GM18951 (cell line): Measurements from ENCODE around the gene ARHGEF4.

Experiments used
- POLR2A ChIP-seq: IDR thresholded peaks from 4 replicates; pipeline ENCODE4 v1.6.1; 2011; ENCODE audit warnings: mild to moderate bottlenecking; ENCODE audit not compliant: insufficient read length, insufficient read depth; ENCODE audit errors: extremely low read depth
- in situ Hi-C: fragments of 300-500 bp; cut with MboI; formaldehyde crosslinking; loops from one replicate; pipeline ENCODE4 v1.12.0; 2022; ENCODE audit warnings: low sequenced_read_pairs, mixed read lengths, inconsistent platforms; ENCODE audit not compliant: unreplicated experiment

The ARHGEF4 gene

DNA sequence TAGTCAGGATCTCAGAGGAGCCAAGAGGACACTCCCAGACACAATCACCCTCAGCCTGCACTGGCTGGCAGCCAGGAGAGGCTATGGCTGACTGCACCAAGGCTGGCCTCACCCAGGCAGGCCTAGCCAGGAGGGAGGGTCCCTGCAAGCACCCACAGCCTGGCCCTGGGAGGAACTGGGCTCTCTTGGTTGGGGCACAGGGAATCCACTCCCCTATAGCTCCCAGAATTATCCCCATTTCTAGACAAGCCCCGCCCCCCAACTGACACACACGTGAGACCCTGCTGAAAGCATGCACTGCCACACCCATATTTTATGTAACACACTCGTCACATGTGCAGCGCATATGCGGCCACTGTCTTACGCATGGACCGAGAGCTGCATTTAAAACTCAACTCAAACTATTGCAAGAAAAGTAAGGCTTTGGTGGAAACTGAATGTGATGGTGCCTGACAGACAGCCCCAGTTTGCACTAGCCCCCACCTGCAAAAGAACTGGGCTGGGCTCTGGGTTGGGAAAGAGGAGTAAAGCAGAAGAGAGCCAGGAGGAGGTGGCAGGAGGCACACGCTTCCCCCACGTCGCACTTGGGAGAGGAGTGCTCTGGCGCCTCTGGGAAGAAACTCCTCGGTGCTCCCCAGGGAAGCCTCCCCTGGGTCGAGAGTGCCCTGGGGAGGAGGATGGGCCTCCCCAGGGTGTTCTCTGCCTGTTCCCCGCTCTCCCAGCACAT is 28.9 kb upstream of the ARHGEF4 start:
- no peak for TF ChIP-seq POLR2A
- in situ Hi-C loops, result no loop called here

DNA sequence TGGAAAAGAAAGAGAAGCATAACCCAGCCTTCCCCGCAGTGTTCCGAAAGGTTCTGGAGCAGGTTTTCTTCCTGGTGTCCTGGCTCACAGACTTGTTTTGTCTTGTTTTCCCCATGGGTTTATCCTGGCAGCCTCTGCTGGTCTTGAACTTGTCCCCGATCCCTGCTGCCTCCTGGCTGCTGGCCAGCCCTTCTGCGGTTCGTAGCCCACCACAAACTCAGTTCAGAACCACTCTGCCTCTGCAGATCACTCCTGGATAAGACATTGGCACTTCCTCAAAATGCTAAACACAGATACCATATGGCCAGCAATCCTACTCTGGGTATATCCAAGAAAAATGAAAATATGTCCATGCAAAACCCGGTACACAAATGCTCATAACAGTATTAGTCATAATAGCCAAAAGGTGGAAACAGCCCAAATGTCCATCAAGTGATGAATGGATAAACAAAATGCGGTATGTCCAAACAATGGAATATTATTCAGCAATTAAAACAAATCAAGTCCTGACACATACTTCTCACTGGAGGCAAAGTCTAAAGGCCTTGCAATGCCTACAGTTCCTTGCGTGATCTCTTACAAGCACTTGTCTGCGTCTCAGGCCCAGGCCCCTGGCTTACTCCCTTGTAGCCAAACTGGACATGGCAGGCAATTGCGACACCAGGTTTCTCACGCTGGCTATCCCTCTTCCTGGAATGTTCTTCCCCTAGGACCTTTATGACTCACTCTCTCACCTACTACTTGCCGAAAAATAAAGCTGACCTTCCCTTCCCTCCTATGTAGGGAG is 28.0 kb upstream of the ARHGEF4 start:
- in situ Hi-C loops, result no loop called here
- TF ChIP-seq POLR2A, result no peak

DNA sequence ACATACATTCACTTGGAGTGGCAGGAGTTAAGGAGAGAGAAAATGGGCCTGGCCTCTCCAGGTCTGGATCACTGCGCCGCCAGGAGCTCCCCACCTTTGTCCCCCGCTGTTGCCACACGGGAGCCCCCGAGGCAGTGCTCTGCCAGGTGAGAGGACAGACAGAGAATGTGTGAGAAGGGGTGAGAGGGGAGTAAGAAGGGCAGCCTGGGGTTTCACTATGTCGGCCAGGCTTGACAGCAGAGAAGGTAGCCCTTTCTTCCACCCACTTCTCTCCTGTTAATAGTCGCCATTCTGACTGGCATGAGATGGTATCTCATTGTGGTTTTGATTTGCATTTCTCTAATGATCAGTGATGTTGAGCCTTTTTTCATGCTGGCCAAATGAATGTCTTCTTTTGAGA is 26.2 kb upstream of the ARHGEF4 start:
- in situ Hi-C loops, result no loop called here
- no peak for TF ChIP-seq POLR2A

DNA sequence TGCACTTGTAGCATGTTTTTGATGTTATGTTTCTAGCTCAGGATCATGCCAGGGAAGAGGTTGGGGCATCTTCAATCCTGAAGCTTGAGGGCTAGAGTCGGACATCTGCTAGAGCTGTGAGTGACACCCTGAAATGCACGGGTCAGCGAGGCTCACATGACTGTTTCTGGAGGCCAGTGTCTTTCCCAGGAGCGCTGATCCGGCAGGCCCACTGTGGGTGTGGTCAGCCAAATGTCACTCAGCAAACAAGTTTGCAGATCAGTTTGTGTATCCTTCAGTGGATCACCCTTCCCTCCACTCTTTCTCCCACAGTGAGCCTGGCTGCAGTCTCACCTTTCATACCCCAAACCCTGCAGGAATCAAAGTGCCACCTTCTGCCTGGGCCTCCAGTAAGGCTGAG is 23.0 kb upstream of the ARHGEF4 start:
- TF ChIP-seq POLR2A, result no peak
- in situ Hi-C loops, result no loop called here

DNA sequence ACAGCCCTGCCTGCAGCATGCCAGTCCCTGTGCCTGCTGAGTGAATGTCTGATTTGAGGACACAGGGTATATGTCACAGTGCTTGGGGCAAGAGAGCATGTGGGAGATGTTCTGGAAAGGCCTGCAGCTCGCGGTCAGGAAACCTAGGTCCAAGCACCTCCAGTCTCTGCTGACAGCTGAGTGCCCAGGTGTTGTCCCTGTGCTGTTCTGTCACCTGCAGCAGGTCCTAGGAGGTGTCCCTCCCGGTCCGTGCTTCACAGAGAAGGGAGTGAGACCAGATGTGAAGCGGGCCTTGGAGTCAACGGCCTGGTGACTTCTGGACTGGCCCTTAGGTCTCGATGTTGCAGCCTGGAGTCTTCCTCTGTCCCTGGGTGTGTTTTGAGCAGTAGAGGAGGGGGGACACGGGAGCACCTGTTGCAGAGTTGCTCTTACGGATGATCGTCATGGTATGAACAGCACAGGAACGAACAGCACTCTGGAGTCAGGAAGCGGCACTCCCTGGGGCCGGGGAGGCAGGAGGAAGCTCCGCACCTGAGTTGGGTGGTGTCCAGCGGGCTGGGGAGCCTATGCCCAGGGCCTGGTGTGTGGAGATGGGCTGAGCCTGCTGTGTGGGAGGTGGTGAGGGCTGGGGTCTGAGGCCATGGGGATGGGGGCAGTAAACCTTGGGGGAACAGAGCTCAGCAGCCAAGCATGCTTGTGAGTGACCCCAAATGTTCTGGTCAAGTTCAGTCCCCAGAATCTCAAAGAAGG is 21.6 kb upstream of the ARHGEF4 start:
- no peak for TF ChIP-seq POLR2A
- in situ Hi-C loops, result no loop called here

DNA sequence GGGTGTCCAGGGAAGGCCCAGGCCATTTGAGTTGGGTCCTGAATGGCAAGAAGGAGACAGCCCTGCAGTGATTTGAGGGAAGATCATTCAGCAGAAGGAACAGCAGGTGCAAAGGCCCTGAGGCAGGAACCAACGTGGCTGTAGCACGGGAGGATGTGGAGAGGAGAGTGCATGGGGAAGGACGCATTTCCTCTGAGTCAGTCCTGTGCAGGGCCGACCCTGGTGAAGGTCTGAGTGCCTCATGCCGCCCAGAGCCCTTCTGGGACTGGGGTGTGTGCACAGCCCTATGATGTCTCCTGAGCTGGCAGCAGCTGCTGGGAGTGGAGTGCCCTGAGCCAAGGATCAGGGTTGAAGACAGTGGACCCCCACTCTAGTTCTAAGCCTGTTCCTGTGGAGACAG is 17.9 kb upstream of the ARHGEF4 start:
- in situ Hi-C loops, result no loop called here
- TF ChIP-seq POLR2A, result no peak

DNA sequence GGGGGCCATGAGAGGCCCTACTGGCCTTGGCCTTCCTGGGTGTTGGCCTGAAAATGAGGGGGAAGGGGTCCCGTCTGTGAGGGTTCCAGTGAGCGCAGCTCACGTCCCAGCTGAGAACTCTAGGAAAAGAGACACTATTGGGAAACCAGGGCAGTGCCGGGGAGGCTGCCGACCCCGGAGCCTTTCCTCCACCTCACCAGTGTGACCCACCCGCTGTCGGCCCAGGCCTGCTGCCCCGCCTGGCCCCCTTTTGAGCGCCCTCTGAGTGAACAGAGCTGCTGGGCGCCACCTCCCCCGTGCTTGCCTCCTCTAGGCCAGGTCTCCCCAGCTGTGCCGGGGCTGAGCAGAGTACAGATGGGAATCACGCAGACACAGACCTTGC is 17.5 kb upstream of the ARHGEF4 start:
- TF ChIP-seq POLR2A, result no peak
- in situ Hi-C loops, result no loop called here

DNA sequence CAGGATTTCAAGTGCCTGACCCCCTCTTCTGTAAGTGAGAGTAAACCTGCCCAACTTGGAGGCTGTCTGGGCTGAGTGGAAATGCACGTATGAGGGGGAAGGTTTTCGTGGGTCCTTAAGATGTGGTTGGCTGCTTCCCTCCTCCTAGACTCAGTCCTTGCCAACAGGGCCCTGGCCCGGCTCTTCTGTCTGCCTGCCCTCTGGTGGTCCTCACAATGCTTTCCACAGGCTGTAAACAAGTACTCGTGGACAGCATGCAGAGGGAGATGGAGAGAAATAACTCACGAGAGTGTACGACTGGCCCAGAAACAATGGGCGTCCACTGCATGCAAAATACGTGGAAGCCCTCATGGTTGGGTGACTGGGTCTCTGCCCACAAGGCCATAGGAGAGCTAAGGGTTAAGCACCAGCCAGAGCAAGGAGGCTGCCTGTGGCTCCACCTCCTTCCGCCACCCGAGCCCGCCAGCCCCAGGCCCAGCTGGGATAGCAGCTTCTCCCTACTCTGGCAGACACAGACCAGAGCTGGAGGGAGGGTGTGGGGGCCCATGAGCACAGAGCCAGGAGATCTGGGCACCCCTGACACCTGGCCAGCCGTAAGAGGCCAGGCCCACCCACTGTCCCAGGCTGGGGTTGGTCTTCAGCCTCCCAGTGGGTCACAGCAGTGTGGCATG is 17.0 kb upstream of the ARHGEF4 start:
- TF ChIP-seq POLR2A, result no peak
- in situ Hi-C loops, result no loop called here

DNA sequence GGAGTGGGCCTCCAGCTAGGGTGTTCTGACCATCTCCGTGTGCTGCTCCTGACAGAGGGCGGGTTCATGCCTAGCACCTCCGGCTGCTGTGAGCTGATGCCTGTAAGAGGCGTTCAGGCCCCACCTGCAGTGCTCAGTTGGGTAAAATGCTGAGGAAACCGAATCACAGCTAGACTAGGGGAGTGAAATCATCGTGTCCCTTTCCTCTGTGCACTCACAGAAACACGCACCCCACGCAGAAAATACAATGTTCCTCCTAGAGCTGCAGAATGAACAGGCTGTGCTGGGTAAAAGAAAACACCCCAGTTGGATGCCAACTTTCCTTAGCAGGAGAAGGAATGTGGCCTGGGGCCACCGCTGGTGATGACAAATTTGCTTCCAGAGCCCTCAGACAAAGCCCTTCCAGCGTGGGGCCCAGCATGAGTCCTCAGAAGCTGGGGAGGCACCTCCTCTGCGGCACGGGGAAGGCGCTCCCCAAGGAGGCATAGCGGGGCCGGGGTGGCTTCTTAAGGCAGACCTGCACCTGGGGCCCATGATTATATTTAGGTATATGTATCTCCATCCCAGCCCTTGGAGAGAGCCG is 16.3 kb upstream of the ARHGEF4 start:
- in situ Hi-C loops, result no loop called here
- TF ChIP-seq POLR2A, result no peak

DNA sequence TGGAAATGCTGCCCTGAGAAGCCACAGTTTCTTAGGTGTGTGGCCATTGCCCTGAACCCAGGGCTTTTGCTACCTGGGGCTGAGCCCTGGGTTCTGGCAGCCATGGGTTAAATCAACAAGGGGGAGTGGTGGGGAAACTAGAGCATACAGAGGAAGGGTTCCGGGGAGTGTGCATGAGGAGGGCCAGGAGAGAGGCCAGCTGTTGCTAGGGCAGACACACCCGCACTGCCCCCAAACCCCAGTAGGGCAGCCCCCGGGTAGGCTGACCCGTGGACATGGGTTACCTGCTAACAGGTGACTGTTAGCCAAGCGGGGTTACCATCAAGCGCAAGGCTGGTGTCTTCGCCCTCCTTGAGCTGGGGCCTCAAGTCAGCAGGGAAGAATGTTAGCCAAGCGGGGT is 14.8 kb upstream of the ARHGEF4 start:
- in situ Hi-C loops, result no loop called here

DNA sequence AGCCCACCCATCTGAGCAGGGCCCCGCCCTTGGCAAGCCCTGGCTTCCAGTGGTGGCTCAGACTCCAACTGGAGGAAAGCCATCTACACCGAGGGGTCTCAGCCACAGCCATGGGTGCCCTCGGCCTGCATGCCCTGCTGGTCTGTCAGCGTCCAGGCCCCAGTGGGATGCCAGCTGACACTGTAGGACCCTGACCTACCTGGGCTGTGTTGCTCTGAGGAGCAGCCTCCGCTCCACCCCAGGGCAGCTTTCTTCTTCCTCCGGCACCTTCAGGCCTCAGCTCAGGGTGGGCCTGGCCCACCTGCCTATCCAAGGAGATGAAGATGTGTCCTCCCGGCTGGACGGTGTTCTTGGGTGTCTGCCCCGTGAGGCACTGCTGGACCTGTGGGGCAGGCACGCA is 13.9 kb upstream of the ARHGEF4 start:
- no peak for TF ChIP-seq POLR2A

More for the DNA sequence above, 14.8 kb upstream of the ARHGEF4 start:
- no peak for TF ChIP-seq POLR2A

DNA sequence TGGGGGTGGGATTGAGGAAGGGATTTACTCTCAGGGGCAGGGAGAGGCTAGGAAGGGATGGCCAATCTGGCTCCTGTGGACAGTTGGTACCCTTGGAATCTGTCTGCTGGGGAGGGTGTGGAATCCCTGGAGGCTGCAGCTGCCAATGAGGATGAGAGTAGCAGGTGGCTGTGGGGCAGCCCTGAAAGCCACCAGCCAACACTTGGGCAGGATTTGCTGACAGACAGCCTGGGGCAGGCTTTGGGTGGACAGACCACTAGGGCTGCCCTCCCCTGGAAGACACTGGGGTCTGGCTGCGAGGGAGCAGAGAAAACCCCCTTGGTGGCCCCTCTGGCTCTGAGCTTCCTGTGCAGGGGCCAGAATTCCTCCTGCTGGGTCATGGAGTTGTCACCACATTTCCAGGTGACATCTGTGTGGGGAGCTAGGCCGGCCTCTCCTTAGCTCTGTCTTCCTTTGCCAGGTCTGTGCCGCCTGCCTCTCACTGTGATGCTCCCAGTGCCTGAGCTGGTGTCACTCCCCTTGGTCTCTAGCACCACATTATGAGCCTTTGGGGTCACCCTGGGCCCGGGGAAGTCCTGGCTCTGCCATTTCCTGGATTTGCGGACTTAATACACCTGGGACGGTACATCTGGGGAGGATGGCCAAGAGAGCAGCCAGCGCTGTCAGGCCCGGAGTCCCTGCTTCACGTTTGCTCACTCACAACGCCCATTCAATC is 13.4 kb upstream of the ARHGEF4 start:
- no peak for TF ChIP-seq POLR2A
- in situ Hi-C loops, result no loop called here

More for the DNA sequence above, 13.9 kb upstream of the ARHGEF4 start:
- in situ Hi-C loops, result no loop called here

DNA sequence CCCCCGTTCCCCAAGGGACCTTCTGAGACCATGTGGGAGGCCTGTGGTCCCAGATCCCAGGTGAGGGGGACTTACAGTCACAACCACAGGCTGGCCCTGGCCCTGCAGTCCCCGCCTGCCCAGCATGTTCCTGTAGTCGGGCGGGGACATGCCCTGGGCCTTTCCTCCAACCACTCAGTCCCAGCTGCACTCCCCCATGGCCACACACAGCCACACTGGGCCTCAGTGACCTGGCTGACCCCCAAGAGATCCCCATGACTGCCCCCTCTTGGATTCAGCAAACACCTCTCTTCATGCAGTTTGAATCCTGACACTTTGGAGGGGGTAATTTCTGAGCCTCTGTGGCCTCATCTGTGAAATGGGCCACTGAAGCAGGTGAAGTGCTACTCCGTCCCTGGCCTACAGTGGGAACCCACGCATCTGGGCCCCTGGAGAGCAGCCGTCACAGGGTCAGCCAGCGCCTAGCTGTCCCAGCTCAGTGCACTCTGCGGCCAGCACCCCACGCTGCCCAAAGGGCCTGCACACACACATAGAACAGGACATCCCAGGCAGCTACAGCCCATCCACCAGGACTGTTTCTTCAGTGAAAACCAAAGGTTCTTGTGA is 12.7 kb upstream of the ARHGEF4 start:
- in situ Hi-C loops, result no loop called here

More for the DNA sequence above, 12.7 kb upstream of the ARHGEF4 start:
- no peak for TF ChIP-seq POLR2A
